M059J (cell line): ENCODE data around the gene ASIC1. TPM values are rescaled to one million over a fixed set of nuclear protein-coding genes. Genes with fewer than 3 reads are reported as not detected.

Source experiments
- DNase-seq: peaks from one replicate; pipeline ENCODE4 v3.0.0-alpha.2; 2012; ENCODE audit warnings: low read depth
- total RNA-seq: library from RNA; depleted of rRNA; stranded (reverse); fragments of >200 nt; shearing (Covaris generic); gene quantifications from 2 replicates; pipeline ENCODE4 v1.2.3, GENCODE V29; 2014

ASIC1 gene
- total RNA-seq, 1 experiment from 2014 or later: 4.2 TPM

GRCh38 chr12:50060120-50060468 is 2.7 kb downstream of the ASIC1 start:
- DNase-seq: no peak

- no peak for DNase-seq
Measured at GRCh38 chr12:50061171-50061570, 3.8 kb downstream of the ASIC1 start.

GRCh38 chr12:50061946-50062686 is 4.7 kb downstream of the ASIC1 start:
- DNase-seq: no peak

- peak; percentile 13 for DNase-seq
Measured at GRCh38 chr12:50062728-50063460, 5.5 kb downstream of the ASIC1 start.

GRCh38 chr12:50065726-50066310 is 8.4 kb downstream of the ASIC1 start:
- DNase-seq: no peak

GRCh38 chr12:50066402-50066801 is 9.0 kb downstream of the ASIC1 start:
- DNase-seq: peak; percentile 85

- no peak for DNase-seq
Measured at GRCh38 chr12:50069069-50069468, 11.7 kb downstream of the ASIC1 start.

- no peak for DNase-seq
Measured at GRCh38 chr12:50069539-50069938, 12.1 kb downstream of the ASIC1 start.

GRCh38 chr12:50070314-50071060 is 13.1 kb downstream of the ASIC1 start:
- peak; percentile 75 for DNase-seq

GRCh38 chr12:50072198-50072907 is 15.0 kb downstream of the ASIC1 start:
- no peak for DNase-seq

- no peak for DNase-seq
Measured at GRCh38 chr12:50073206-50073605, 15.8 kb downstream of the ASIC1 start.

GRCh38 chr12:50073712-50074111 is 16.3 kb downstream of the ASIC1 start:
- DNase-seq: no peak

- peak; percentile 82 for DNase-seq
Measured at GRCh38 chr12:50074936-50075807, 17.8 kb downstream of the ASIC1 start.

GRCh38 chr12:50075808-50076170 is 18.4 kb downstream of the ASIC1 start:
- DNase-seq: no peak

GRCh38 chr12:50077099-50077498 is 19.7 kb downstream of the ASIC1 start:
- no peak for DNase-seq

- no peak for DNase-seq
Measured at GRCh38 chr12:50078281-50078680, 20.9 kb downstream of the ASIC1 start.

GRCh38 chr12:50079771-50080170 is 22.4 kb downstream of the ASIC1 start:
- DNase-seq: no peak

- DNase-seq: no peak
Measured at GRCh38 chr12:50081096-50081808, 23.9 kb downstream of the ASIC1 start.

- DNase-seq: no peak
Measured at GRCh38 chr12:50082644-50083043, 25.2 kb downstream of the ASIC1 start.

GRCh38 chr12:50083301-50083700 is 25.9 kb downstream of the ASIC1 start:
- no peak for DNase-seq
